Psoas muscle (tissue), 8 donors: Measurements from ENCODE around the gene KLF16. TPM values are rescaled to one million over a fixed set of nuclear protein-coding genes. Genes with fewer than 3 reads are reported as not detected.

Experiments
- ATAC-seq, 4 donors: fragments of 200-7000 bp; cut with Tn5 transposase; one replicate each; pipeline ENCODE4 v1.9.1; 2020; ENCODE audit warnings: moderate library complexity in 3 of 4, mild to moderate bottlenecking in 2 of 4
- DNase-seq, 2 donors: peaks; one replicate each; pipeline ENCODE4 v3.0.0-alpha.2; 2020
- H3K27ac ChIP-seq: fragments of 200-600 bp; one replicate; pipeline ENCODE4 v1.8.0; 2022
- H3K27me3 ChIP-seq, 3 donors: fragments of 200-600 bp in 1 of 3; one replicate each; pipeline versions ENCODE4 v1.6.1 to v1.8.0; 2013 to 2022; ENCODE audit warnings: low read length in 2 of 3, mild to moderate bottlenecking in 2 of 3, moderate library complexity in 1 of 3; ENCODE audit not compliant: insufficient read depth in 3 of 3
- H3K36me3 ChIP-seq, 2 donors: fragments of 200-600 bp in 1 of 2; one replicate each; pipeline versions ENCODE4 v1.6.1 to v1.8.0; 2013 to 2022; ENCODE audit warnings: low read depth in 1 of 2, mild to moderate bottlenecking in 1 of 2, moderate library complexity in 1 of 2; ENCODE audit not compliant: insufficient read depth in 1 of 2
- H3K4me1 ChIP-seq: fragments of 200-600 bp; one replicate; pipeline ENCODE4 v1.8.0; 2022
- H3K4me3 ChIP-seq: fragments of 200-600 bp; one replicate; pipeline ENCODE4 v1.8.0; 2022; ENCODE audit warnings: mild to moderate bottlenecking
- H3K9me3 ChIP-seq: fragments of 200-600 bp; one replicate; pipeline ENCODE4 v1.8.0; 2022
- WGBS, 3 donors: extraction: QIAGEN DNeasy Blood & Tissue Kit; methylation state at CpG; one replicate each; pipeline versions ENCODE4 v1.1.6 to v1.1.7; 2013; 5-methylcytosine and 5-hydroxymethylcytosine counted together
- intact Hi-C, 2 donors: fragments of 100-400 bp; cut with DNase I; formaldehyde crosslinking; loops; one replicate each; pipeline versions ENCODE4 v1.11.0 to v1.14.2; 2022
- polyA plus RNA-seq, 3 donors: library from polyadenylated mRNA; stranded (reverse); fragments of 200-250 nt; gene quantifications; one replicate each; pipeline ENCODE4 v1.2.3, GENCODE V29; 2013
- total RNA-seq, 4 donors: library from RNA; stranded (reverse); fragmentation: NEBNext Ultra II Directional in 2 of 4; extraction: Animal tissue kit (Norgen Biotek cat#: 25700) in 2 of 4; gene quantifications; one replicate each; pipeline versions ENCODE4 v1.2.1 to v1.2.4, GENCODE V29; 2021 to 2023
- TF ChIP-seq, protein P1 (sequence below): fragments of 200-600 bp; IDR thresholded peaks from one replicate; pipeline ENCODE4 v1.8.0; 2022; ENCODE audit warnings: antibody characterized with exemption
- donor health status: healthy with polysubstance abuse.
- donor health status: DM: no; HTN: no; CAD: no; lungs with moderate emphysema.
- donor health status: Bipolar disorder and iron deficiency.
- donor health status: healthy.
- donor health status: DM: yes; HTN: yes; CAD: no.
- donor health status: DM: no; HTN: no; CAD: no.
- donor health status: DM: no; HTN: no; CAD: no.
- donor health status: DM: yes; HTN: yes; CAD: no.

KLF16 gene
- total and polyA plus RNA-seq, 7 donors = 2.2 to 13.0 (median 3.3) TPM

DNA sequence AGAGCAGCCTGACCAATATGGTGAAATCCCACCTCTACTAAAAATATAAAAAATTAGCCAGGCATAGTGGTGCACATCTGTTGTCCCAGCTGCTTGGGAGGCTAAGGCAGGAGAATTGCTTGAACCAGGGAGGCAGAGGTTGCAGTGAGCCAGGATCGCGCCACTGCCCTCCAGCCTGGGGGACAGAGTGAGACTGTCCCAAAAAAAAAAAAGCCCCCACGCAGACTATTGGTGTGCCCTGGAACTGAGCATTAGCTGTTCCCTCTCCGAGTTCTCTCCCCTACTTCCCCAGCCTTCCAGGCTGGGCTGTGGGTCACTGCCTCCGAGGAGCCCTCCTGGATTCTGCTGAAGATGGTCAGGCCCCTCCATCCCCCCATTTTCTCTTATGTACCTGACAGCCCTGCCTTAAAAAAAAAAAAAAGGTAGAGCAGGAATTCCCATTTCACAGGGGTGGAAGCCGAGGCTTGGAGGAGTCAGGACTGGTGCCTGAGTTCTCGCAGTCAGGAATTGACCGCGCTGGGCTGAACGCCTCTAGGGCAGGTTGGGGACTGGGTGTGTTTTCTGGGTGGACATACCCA lies 43.7 kb upstream of the KLF16 start:
- peaks cover 0 to 4% of the 10 kb centered on the region in 2 donors for H3K36me3 ChIP-seq
- H3K27ac ChIP-seq = peak overlapping the region; percentile 66
- H3K9me3 ChIP-seq = no peaks in the 10 kb centered on the region
- no peak overlapping the region for H3K4me3 ChIP-seq
- no peaks in the 10 kb centered on the region for H3K27me3 ChIP-seq
- TF ChIP-seq, protein P1, sequence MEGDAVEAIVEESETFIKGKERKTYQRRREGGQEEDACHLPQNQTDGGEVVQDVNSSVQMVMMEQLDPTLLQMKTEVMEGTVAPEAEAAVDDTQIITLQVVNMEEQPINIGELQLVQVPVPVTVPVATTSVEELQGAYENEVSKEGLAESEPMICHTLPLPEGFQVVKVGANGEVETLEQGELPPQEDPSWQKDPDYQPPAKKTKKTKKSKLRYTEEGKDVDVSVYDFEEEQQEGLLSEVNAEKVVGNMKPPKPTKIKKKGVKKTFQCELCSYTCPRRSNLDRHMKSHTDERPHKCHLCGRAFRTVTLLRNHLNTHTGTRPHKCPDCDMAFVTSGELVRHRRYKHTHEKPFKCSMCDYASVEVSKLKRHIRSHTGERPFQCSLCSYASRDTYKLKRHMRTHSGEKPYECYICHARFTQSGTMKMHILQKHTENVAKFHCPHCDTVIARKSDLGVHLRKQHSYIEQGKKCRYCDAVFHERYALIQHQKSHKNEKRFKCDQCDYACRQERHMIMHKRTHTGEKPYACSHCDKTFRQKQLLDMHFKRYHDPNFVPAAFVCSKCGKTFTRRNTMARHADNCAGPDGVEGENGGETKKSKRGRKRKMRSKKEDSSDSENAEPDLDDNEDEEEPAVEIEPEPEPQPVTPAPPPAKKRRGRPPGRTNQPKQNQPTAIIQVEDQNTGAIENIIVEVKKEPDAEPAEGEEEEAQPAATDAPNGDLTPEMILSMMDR = no peak
- DNase-seq (no peak), ATAC-seq (no peak)
- intact Hi-C loops = no loop called here
- 91 to 94% (median 92%) methylated on average over 9 to 10 of the region's 10 CpGs for WGBS, 3 donors
- peaks cover 8% of the 10 kb centered on the region for H3K4me1 ChIP-seq

DNA sequence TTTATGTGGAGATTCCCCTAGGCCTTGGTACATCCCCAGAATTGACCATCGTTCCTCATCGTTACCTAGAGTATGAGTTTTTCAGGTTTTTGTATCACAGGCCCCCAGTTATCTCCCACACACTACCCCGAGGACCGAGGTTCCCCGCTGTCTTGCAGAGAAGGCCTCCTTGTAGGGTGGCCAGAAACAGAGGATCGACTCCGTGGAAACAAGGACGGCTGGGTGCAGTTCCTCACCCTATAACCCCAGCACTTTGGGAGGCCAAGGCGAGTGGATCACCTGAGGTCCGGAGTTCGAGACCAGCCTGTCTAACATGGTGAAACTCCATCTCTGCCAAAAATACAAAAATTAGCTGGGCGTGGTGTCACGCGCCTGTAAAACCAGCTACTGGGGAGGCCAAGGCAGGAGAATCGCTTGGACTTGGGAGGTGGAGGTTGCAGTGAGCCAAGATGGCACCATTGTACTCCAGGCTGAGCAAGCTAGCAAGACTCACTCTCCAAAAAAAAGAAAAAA lies 42.5 kb upstream of the KLF16 start:
- Histone ChIP-seq H3K36me3 (no peaks in the 10 kb centered on the region), H3K9me3 (no peaks in the 10 kb centered on the region), H3K27me3 (no peaks in the 10 kb centered on the region), H3K27ac (peak overlapping the region; percentile 85), H3K4me3 (peak overlapping the region; percentile 79), H3K4me1 (peaks cover 8% of the 10 kb centered on the region)
- WGBS, 3 donors = 69 to 76% (median 72%) methylated on average over 15 of the region's 15 CpGs
- intact Hi-C loops = no loop called here
- peak in 1 of 2 donors; percentile 48 for DNase-seq
- no peak for ATAC-seq
- TF ChIP-seq, protein P1 = no peak

DNA sequence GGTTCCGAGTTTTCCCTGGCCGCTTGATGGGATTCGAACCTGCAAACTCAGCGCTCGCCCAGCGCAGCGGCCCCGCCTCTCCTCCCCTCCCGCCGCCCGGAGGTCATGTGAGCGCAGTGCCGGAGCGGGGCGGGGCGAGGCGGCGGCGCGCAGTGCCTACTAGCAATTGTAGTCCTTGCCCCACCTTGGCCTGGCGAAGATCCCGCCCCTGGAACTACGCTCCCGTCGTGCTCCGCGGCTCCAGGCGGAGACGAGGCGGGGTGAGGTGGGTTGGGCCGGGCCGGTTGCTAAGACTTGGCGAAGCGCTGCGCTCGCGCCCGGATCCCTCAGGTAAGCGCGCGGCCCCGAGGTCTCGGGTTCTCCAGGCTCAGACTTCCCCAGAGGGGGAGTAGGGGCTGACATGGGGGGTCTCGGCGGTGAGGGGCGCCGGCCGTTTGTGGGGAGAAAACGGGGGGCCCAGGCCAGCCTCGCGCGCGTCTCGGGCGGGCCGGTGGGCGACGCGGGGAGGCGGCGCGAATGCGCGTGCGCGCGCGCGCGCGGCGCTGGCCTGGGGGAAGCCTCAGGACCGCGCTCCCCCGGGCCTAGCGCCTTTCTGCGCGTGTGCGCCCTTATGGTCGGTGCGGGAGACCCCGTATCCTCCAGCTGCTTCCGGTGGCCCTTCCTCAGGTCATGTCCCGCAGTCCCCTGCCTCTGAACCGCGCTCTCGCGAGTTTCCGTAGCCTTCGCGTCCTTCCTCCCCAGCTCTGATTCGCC lies 41.9 kb upstream of the KLF16 start, which contains the start of the genes ADAT3 and SCAMP4:
Gene ADAT3 (plus strand): TSS at position 290 of the 753 bp plus-strand sequence. CDS start 6,649 bp downstream, outside the sequence.
Gene SCAMP4 (plus strand): TSS at position 290 of the 753 bp plus-strand sequence. CDS start 9,621 bp downstream, outside the sequence.
- H3K9me3 ChIP-seq = no peaks in the 10 kb centered on the region
- WGBS, 3 donors = 0 to 1% (median 1%) methylated on average over 56 to 92 of the region's 92 CpGs
- intact Hi-C loops = no loop called here
- ATAC-seq = peak; percentile 96 to 97 (median 96)
- H3K4me1 ChIP-seq = peaks cover 8% of the 10 kb centered on the region
- peak within 1 kb of the TSS; percentile 79 for H3K4me3 ChIP-seq
- DNase-seq = peak; percentile 100
- peak within 1 kb of the TSS; percentile 85 for H3K27ac ChIP-seq
- H3K36me3 ChIP-seq = no peaks in the 10 kb centered on the region
- TF ChIP-seq, protein P1 = no peak
- no peaks in the 10 kb centered on the region for H3K27me3 ChIP-seq

DNA sequence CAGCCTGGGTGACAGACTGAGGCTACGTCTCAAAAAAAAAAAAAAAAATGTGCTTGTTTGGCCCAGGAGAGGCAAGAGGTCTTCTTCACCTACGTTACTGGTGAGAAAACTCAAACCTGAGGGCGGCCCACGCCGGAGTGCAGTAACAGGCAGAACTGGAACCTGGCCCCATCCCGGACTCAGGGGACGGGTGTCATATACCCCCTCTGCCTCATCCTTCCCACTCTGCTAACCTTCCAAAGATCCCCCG lies 41.4 kb upstream of the KLF16 start:
- DNase-seq (no peak), ATAC-seq (no peak)
- H3K27ac ChIP-seq = peak overlapping the region; percentile 85
- intact Hi-C loops = no loop called here
- H3K4me1 ChIP-seq = peaks cover 7% of the 10 kb centered on the region
- TF ChIP-seq, protein P1 = no peak
- H3K4me3 ChIP-seq = peak overlapping the region; percentile 79
- H3K36me3 ChIP-seq = no peaks in the 10 kb centered on the region
- WGBS, 3 donors = 43 to 48% (median 47%) methylated on average over 8 of the region's 8 CpGs
- no peaks in the 10 kb centered on the region for H3K9me3 ChIP-seq
- H3K27me3 ChIP-seq = no peaks in the 10 kb centered on the region
